A204.1 (cell line): ENCODE data around the gene ITGA8.
"Not testable (repeated sequence)": the region's sequence is repeated elsewhere in the genome, so short reads cannot be mapped to it uniquely, and the experiment has no call there.

Experiments
- FAIRE-seq: peaks from 2 replicates; lab custom pipeline; 2012; peaks lifted over from hg19 to GRCh38; lab: Jason Lieb, UNC

Gene ITGA8

GRCh38 chr10:15548331-15548730 lies 171.4 kb downstream of the ITGA8 start:
- FAIRE-seq, result no peak

DNA sequence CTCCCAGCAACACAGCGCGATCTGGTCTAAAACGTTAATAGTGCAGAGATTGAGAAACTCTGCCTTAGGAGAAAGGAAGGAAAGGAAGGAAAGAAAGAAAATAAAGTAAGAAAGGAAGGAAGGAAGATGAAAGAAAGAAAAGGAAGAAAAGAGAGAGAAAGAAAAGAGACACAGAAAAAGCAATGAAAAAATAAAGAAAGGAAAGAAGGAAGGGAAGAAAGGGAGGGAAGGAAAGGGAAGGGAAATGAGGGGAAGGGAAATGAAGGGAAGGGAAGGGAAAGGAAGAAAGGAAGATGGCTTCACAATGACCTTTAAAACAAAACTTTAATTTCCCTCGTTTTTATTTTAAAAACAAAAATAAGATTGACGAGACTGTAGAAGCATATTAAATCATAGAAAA lies 173.1 kb downstream of the ITGA8 start:
- no peak for FAIRE-seq

GRCh38 chr10:15545884-15546283 lies 173.8 kb downstream of the ITGA8 start:
- no peak for FAIRE-seq

DNA sequence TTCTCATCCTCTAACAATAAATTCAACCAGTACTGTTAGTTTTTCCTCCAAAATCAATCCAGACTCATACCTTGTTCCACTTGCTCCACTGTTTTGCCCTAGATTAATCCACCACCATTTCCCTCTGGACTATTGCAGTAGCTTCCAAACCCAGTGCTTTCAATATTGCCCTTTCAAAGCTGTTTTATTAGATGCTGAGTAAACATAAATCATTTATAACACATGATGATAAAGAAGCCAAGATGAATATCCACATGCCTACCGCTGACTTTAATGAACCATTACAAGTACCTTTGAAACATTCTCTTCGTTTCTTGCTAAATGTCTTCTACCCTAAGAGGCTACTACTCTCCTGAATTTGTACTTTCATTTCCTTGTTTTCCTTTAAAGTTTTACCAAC lies 174.5 kb downstream of the ITGA8 start:
- FAIRE-seq, result no peak

DNA sequence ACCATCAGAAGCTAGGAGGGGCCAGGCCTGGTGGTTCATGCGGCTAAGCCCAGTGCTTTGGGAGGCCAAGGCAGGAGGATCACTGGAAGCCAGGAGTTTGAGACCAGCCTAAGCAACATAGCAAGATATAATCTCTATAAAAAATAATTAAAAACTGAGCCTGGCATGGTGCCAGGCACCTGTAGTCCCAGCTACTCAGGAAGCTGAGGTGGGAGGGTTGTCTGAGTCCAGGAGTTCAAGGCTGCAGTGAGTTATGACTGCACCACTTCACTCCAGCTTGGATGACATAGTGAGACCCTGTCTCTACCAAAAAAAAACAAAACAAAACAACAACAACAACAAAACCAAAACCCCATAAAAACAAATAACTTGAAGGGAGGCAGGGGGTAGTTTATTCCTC lies 175.7 kb downstream of the ITGA8 start:
- FAIRE-seq, result no peak

DNA sequence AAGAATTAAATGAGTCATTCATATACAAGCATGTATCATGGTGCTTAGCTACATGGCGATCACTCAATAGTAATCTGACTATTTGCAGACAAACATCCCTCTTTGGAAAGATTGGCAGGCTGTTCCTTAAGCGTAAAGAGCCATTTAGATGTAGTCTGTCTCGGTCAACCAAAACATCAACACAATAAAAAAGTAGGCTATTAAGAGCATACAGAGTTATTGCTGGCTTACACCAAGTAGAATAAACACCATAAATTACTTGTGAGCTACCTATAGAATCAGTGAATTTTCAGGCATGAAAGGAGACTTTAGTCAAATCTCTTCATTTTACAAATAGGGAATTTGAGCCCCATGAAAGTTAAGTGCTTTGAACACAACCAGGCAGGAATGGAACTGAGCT lies 176.9 kb downstream of the ITGA8 start:
- no peak for FAIRE-seq

DNA sequence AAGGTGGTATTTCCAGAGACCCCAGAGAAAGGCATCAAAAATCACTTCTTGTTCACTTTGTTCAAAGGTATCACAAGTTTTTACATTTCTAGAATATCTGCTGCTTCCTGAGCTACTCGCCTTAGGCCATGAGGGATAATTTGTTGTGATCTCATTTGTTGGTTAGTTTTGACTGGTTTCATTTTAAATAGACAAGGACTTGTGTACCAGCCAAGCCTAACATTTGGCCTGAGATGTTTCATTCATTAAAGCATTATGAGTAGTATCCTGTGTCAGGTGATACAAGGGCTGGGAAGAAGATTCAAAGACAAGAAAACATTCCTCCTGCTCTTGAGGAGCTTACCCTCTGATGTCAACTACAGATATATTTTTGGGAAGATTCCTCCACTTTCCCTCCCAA lies 178.3 kb downstream of the ITGA8 start:
- no peak for FAIRE-seq

DNA sequence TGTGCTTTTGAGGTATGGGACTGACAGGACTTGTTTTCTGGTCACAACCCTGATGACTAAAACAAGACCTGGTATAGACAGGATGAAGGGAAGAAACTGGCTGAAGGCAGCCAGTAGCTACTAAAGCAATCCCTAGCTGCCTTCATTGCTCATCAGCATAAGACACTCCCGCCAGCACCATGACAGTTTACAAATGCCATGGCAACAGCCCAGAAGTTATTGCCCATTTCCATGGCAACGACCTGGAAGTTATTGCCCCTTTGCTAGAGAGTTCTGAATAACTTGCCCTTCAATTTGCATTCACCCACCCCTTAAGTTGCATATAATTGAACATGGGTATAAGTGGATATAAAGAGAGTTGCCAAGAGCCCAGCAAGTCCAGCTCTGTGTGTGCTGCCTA lies 179.0 kb downstream of the ITGA8 start:
- no peak for FAIRE-seq

GRCh38 chr10:15539262-15539661 lies 180.5 kb downstream of the ITGA8 start:
- FAIRE-seq, result no peak

GRCh38 chr10:15534928-15535538 lies 184.7 kb downstream of the ITGA8 start:
- FAIRE-seq, result not testable (repeated sequence)

GRCh38 chr10:15531927-15532722 lies 187.6 kb downstream of the ITGA8 start:
- no peak for FAIRE-seq

GRCh38 chr10:15528859-15529239 lies 190.9 kb downstream of the ITGA8 start:
- FAIRE-seq, result no peak

GRCh38 chr10:15526754-15527153 lies 193.0 kb downstream of the ITGA8 start:
- FAIRE-seq, result no peak

DNA sequence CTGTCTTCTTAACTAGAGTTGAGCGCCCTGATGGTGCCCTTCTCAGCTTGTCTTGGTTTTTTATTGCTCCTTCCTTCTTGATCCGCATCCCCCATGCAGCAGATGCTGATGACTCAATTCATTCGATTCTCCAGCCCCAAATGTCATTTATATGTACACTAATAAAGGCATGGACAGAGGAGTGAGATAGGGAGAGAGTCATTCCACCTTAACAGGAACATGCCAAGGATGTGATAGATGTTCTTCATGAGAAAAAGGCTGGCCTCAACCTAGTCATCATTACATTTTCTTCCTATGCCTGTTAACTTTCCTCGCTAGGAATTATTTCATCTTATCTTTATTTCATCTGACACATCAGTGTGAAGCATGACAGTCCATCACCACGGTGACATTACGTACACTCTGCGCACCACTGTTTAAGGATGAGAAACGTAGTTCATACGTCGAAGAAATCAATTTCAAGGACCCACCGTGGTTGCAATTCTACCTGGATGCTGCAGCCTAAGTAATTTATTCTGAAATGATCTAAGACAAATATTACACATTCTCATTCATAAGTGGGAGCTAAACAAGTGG lies 198.3 kb downstream of the ITGA8 start:
- no peak for FAIRE-seq

- FAIRE-seq, result no peak
Measured at GRCh38 chr10:15518250-15518649, 201.5 kb downstream of the ITGA8 start.

- no peak for FAIRE-seq
Measured at GRCh38 chr10:15516256-15517085, 203.3 kb downstream of the ITGA8 start.

DNA sequence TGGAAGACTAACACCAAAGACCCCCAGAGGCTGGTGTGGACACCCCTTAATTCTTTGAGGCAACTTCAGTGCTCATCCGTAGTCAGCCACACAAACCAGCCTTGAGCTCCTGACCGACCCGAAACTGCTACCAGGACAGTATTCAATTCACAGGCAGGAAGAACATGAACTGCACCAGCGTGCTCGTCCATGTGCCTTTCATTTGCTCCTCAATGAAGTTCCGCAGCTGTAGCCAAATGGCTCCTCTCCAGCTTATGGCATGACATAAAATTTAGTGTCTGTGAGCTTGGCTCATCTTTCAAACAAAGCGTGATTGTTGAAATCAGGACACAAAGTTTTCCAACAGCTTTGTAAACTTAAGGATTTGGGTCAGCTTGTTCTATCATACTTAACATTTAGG lies 204.5 kb downstream of the ITGA8 start:
- FAIRE-seq, result no peak

GRCh38 chr10:15510963-15511362 lies 208.8 kb downstream of the ITGA8 start:
- FAIRE-seq, result no peak

DNA sequence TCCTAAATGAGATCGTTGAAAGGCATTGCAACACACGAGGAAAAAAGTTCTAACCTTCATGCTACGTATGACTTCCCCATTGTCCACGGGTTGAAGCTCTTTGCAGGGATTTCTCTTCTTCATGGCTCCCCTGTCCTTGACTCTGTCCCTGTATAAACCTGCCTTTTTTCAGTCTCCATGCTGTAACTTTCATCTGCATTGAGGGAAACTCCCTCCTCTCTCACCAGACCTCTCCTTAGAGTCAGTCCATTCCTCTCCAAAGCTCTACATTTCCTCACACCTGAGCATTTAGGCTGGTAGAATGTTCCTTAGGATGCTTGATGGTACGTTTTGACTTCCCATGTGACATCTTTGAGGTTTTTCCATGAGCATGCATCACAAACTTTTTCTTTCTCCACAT lies 214.4 kb downstream of the ITGA8 start:
- FAIRE-seq, result no peak

- no peak for FAIRE-seq
Measured at GRCh38 chr10:15504101-15504840, 215.5 kb downstream of the ITGA8 start.

DNA sequence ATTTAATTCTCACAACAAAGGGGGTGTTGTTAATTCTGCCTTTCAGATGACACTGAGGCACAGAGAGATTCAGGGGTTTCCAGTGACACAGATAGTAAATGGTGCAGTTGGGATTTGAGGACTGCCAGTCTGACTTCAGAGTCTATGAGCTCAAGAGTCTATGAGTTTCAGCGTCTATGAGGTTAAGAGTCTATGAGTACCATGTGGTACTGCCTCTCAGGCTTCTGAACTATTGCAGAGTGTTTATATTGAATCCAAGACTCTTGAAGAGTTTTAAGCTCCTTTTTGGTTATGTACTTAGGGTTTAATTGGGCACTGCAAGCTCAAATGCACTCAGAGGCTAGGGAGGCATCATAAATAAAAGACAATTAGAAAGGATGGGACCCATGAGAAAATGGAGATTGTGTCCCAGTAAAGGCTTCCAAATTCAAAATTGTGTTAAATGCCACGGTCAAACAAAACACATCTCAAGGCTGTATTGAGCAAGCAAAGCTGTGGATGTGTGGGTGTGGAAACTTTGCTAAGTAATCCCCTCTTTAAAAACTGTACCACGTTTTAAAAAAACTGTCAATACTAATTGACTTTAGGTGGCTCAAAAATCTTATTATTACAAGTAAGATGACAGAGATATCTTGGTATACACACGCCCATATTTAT lies 224.7 kb downstream of the ITGA8 start:
- FAIRE-seq, result no peak
